HCEC 1CT (cell line): ENCODE measurements around the gene SPP1.
A peak's percentile ranks its signal among the peaks of the same experiment; 100 is the strongest.

Source experiments
- DNase-seq: peaks from one replicate; pipeline ENCODE4 v3.0.0-alpha.2; 2017

Gene SPP1

DNA sequence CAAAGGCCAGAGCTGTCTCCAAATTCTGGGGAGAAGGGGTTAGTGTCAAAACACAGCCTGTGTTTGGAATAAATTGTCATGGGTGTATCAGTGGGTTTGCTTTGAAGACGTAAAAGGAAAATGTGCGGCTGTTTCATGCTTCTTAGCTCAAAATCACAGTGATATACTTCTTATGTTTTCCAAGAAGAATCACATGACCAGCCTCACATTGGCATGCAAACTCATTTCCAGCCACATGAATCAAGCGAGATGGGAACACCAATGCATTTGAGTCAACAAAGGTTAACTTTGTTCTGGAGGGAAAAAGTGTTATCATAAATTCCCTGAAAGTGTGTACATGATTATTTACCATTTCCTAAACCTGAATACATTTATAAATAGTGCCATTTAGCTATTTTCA lies 19.0 kb upstream of the SPP1 start:
- DNase-seq = no peak

GRCh38 chr4:87957061-87957460 lies 18.5 kb upstream of the SPP1 start:
- no peak for DNase-seq

DNA sequence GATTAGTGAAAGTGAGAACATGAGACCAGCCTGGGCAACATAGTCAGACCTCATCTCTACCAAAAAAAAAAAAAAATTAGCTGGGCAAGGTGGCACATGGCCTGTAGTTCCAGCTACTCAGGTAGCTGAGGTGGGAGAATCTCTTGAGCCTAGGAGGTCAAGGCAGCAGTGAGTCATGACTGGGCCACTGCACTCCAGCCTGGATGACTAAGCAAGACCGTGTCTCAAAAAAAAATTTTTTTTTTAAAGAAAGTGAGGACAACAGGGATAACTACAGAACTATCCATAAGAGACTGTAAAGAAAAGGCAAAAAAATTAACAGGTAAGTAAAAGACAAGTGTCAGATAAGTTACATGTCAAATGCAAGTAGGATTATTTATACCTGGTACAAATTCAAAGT lies 13.5 kb upstream of the SPP1 start:
- DNase-seq = peak; percentile 25

DNA sequence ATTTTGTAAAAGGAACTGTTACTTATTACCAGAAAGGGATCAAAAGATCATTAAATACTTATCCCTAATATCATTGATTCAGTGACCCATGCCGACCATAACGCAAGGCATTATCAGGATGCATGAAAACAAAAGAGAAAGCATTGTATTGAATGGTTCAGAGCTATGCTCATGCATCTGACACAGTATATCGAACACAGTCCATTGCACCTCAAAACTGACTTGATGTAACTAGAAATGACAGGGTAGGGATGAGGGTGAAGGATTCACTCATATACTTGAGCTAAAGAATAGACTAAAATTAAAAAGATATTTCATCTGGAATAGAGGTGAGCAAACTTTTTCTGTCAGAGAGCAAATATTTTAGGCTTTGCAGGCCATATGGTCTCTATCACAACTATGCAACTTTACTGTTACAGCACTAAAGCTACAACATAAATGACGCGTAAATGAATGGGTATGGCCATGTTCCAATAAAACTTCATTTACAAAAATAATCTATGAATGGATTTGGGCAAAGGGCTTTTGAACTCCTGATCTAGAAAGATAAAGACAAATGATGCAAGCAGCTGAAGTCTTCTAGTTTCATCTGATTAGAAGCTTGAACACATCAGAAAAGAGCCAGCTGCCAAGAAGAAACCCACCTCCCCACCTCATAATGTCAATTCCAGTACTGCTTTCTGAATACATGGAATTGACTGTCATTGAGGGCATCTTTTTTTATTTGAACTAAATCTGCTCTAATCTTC lies 12.9 kb upstream of the SPP1 start:
- no peak for DNase-seq

- no peak for DNase-seq
Measured at GRCh38 chr4:87965501-87965975, 10.0 kb upstream of the SPP1 start.

- DNase-seq = no peak
Measured at GRCh38 chr4:87966095-87966496, 9.4 kb upstream of the SPP1 start.

DNA sequence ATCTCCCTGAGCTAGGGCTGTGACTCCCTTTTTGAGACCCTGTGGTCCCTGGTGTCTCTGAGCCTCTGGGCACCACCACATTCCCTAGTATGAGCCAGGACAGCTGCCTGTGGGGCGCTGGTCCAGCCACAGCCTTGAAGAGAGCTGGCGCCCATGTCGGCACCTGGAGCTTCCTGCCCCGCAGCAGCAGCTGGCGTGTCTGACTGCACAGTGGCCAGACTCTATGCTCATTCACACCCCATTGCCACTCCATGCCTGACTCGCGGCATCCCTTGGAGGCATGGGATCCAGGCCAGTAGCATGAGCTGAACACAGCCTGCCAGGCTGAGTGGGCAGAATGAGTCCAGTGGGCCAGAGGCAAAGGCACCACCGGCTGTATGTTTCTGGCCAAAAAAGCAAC lies 8.3 kb upstream of the SPP1 start:
- DNase-seq = no peak

GRCh38 chr4:87970121-87970520 lies 5.4 kb upstream of the SPP1 start:
- DNase-seq = no peak

GRCh38 chr4:87971866-87972265 lies 3.6 kb upstream of the SPP1 start:
- no peak for DNase-seq

- DNase-seq = peak; percentile 36
Measured at GRCh38 chr4:87973283-87974169, 2.0 kb upstream of the SPP1 start.

DNA sequence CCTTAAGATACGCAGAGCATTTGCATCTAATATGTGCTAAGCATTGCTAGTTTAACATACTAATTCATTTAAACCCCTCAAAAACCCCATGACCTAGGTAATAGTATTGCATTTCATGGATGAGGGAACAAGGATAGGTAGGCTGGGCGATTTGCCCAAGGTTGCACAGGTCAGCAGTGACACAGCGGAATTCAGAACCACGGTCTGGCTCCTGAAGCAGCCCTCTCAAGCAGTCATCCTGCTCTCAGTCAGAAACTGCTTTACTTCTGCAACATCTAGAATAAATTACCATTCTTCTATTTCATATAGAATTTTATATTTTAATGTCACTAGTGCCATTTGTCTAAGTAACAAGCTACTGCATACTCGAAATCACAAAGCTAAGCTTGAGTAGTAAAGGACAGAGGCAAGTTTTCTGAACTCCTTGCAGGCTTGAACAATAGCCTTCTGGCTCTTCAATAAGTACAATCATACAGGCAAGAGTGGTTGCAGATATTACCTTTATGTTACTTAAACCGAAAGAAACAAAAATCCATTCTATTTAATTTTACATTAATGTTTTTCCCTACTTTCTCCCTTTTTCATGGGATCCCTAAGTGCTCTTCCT lies 555 bp upstream of the SPP1 start:
- DNase-seq = no peak

GRCh38 chr4:87977521-87978278 lies 2.2 kb downstream of the SPP1 start:
- no peak for DNase-seq

- peak; percentile 48 for DNase-seq
Measured at GRCh38 chr4:87978681-87979080, 3.2 kb downstream of the SPP1 start.

DNA sequence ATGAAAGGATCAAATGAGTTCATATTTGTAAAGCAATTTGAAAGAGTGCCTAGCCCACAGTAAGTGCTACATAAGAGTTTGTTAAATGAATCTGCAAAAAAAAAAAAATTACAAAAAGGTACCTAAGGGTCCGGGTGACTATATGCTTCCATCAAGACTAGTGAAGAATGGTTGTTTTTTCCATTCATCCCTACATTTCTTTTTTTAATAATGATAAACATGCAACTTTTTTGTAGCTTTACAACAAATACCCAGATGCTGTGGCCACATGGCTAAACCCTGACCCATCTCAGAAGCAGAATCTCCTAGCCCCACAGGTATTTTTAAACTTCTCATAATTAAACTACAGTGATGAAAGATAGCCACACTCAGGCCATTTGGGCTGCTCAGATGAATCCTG lies 4.3 kb downstream of the SPP1 start:
- no peak for DNase-seq

- no peak for DNase-seq
Measured at GRCh38 chr4:87981486-87981885, 6.0 kb downstream of the SPP1 start.

- no peak for DNase-seq
Measured at GRCh38 chr4:87982036-87982435, 6.5 kb downstream of the SPP1 start.

DNA sequence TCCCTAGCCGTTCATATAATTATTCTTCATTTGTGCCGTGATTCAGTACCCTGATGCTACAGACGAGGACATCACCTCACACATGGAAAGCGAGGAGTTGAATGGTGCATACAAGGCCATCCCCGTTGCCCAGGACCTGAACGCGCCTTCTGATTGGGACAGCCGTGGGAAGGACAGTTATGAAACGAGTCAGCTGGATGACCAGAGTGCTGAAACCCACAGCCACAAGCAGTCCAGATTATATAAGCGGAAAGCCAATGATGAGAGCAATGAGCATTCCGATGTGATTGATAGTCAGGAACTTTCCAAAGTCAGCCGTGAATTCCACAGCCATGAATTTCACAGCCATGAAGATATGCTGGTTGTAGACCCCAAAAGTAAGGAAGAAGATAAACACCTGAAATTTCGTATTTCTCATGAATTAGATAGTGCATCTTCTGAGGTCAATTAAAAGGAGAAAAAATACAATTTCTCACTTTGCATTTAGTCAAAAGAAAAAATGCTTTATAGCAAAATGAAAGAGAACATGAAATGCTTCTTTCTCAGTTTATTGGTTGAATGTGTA lies 7.0 kb downstream of the SPP1 start:
- DNase-seq = peak; percentile 1

- DNase-seq = no peak
Measured at GRCh38 chr4:87983996-87984395, 8.5 kb downstream of the SPP1 start.

- peak; percentile 34 for DNase-seq
Measured at GRCh38 chr4:87985097-87985886, 9.8 kb downstream of the SPP1 start.

GRCh38 chr4:87985887-87986200 lies 10.3 kb downstream of the SPP1 start:
- no peak for DNase-seq

DNA sequence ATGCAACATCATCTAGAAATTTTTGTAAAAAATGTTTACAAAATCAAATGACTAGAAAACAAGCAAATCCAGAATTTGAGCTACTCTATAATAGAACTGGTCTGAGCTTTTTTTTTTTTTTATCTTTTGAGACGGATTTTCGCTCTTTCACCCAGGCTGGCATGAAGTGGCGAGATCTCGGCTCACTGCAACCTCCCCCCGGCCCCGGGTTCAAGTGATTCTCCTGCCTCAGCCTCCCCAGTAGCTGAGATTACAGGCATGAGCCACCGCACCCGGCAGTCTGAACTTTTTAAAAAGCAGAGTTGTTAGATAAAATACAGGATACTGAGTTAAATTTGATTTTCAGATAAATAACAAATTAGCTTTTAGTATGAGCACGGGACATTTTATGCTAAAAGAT lies 11.0 kb downstream of the SPP1 start:
- DNase-seq = no peak

GRCh38 chr4:87989765-87990164 lies 14.3 kb downstream of the SPP1 start:
- no peak for DNase-seq
